ENCODE data around the gene ZFAND6.

ZFAND6 gene

DNA sequence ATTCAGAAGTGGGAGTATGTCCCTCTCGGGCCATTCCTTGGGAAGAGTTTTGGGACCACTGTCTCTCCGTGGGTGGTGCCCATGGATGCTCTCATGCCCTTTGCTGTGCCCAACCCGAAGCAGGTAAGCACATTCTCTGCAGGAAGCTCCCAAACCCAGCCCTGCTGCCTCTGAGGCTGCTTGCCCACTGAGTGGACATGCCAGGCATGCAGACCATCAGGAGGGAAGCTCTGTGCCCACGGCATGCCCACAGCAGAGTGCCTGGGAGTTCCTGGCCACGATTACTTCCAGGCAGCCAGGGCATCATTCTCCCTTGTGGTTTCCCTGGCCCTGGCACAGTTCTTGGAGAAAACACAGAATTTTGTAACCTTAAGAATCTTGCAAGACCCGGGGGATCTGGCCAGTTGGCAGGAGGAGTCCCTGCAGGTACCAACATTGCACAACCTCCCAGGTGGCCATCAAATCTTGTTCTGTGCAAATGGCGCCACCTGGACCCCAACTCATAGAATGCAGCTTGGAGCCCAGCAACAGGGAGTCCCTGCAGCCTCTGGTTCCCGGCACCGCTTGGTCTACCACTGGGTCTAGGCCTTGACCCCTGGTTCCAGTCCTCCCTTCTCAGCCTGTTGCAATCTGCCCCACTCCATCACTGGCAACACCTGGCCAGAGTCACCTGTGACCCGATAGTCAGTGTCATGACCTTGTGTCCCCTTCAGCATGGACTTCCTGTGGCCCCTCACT lies 113.7 kb downstream of the ZFAND6 start:
- H3K9me3 ChIP-seq (replicated peaks; ENCODE audit: low read length), result no peaks in the 10 kb centered on the region
- H3K4me3 ChIP-seq (ENCODE audit: low read length), result no peak overlapping the region
- no peak overlapping the region for H3K9ac ChIP-seq (ENCODE audit: low read depth, low read length)
- peaks cover 17% of the 10 kb centered on the region for H3K36me3 ChIP-seq (ENCODE audit: insufficient read depth, low read length)
- H3K27me3 ChIP-seq (ENCODE audit: control insufficient read depth, insufficient read depth, low read length), result no peaks in the 10 kb centered on the region
- no peak overlapping the region for H3K4me2 ChIP-seq (ENCODE audit: low read length)
- peaks cover 22% of the 10 kb centered on the region for H3K4me1 ChIP-seq (ENCODE audit: control insufficient read depth, insufficient read depth, low read length)

DNA sequence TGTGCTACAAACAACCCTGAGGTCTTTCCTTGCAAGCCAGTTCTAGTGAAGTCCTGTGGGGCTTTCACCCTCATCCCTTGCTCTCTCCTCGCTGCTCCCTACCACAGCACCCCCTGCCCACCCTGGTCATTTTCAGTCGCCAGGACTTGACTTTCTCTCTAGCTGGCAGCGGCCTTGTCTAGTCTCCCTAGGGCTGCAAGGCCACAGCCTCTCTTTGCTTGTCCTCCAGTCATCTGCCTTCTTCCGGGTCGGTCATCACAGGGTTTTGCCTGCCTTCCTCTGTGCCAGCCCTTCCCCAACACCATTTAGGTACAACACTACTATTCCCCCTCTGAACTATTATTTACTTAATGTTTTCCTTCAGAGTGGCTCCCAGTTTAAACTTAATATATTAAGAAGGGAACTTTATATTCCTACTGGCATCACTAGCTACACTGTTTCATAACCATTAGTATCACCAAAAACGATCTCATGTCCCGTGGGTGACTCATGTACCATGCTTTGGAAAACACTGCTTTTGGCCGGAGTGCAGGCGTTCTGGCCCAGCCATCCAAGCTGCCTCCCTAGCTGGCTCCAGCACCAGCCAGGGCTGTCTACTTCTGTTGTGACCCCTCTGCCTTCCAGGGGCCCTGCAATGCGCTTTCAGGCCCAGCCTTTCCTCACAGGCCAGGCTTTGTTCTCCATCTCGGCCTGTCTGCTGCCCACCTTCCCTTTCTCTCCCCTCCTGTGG lies 114.7 kb downstream of the ZFAND6 start:
- H3K9ac ChIP-seq (ENCODE audit: low read depth, low read length), result peak overlapping the region; percentile 55
- peaks cover 17% of the 10 kb centered on the region for H3K36me3 ChIP-seq (ENCODE audit: insufficient read depth, low read length)
- no peaks in the 10 kb centered on the region for H3K9me3 ChIP-seq (replicated peaks; ENCODE audit: low read length)
- H3K4me2 ChIP-seq (ENCODE audit: low read length), result peak overlapping the region; percentile 41
- no peaks in the 10 kb centered on the region for H3K27me3 ChIP-seq (ENCODE audit: control insufficient read depth, insufficient read depth, low read length)
- peaks cover 25% of the 10 kb centered on the region for H3K4me1 ChIP-seq (ENCODE audit: control insufficient read depth, insufficient read depth, low read length)
- H3K4me3 ChIP-seq (ENCODE audit: low read length), result no peak overlapping the region

GRCh38 chr15:80175436-80175835 lies 116.0 kb downstream of the ZFAND6 start:
- Histone ChIP-seq H3K4me2 (ENCODE audit: low read length) (no peak overlapping the region), H3K9ac (ENCODE audit: low read depth, low read length) (no peak overlapping the region), H3K36me3 (ENCODE audit: insufficient read depth, low read length) (peaks cover 22% of the 10 kb centered on the region), H3K4me3 (ENCODE audit: low read length) (no peak overlapping the region), H3K27me3 (ENCODE audit: control insufficient read depth, insufficient read depth, low read length) (no peaks in the 10 kb centered on the region), H3K4me1 (ENCODE audit: control insufficient read depth, insufficient read depth, low read length) (peaks cover 36% of the 10 kb centered on the region), H3K9me3 (replicated peaks; ENCODE audit: low read length) (no peaks in the 10 kb centered on the region)

GRCh38 chr15:80176443-80176842 lies 117.0 kb downstream of the ZFAND6 start:
- Histone ChIP-seq H3K9ac (ENCODE audit: low read depth, low read length) (no peak overlapping the region), H3K9me3 (replicated peaks; ENCODE audit: low read length) (no peaks in the 10 kb centered on the region), H3K4me1 (ENCODE audit: control insufficient read depth, insufficient read depth, low read length) (peaks cover 36% of the 10 kb centered on the region), H3K4me3 (ENCODE audit: low read length) (no peak overlapping the region), H3K4me2 (ENCODE audit: low read length) (no peak overlapping the region), H3K27me3 (ENCODE audit: control insufficient read depth, insufficient read depth, low read length) (no peaks in the 10 kb centered on the region), H3K36me3 (ENCODE audit: insufficient read depth, low read length) (peaks cover 29% of the 10 kb centered on the region)

GRCh38 chr15:80177156-80177555 lies 117.7 kb downstream of the ZFAND6 start:
- Histone ChIP-seq H3K4me1 (ENCODE audit: control insufficient read depth, insufficient read depth, low read length) (peaks cover 36% of the 10 kb centered on the region), H3K36me3 (ENCODE audit: insufficient read depth, low read length) (peaks cover 29% of the 10 kb centered on the region), H3K9ac (ENCODE audit: low read depth, low read length) (no peak overlapping the region), H3K9me3 (replicated peaks; ENCODE audit: low read length) (no peaks in the 10 kb centered on the region), H3K4me2 (ENCODE audit: low read length) (no peak overlapping the region), H3K4me3 (ENCODE audit: low read length) (no peak overlapping the region), H3K27me3 (ENCODE audit: control insufficient read depth, insufficient read depth, low read length) (no peaks in the 10 kb centered on the region)

DNA sequence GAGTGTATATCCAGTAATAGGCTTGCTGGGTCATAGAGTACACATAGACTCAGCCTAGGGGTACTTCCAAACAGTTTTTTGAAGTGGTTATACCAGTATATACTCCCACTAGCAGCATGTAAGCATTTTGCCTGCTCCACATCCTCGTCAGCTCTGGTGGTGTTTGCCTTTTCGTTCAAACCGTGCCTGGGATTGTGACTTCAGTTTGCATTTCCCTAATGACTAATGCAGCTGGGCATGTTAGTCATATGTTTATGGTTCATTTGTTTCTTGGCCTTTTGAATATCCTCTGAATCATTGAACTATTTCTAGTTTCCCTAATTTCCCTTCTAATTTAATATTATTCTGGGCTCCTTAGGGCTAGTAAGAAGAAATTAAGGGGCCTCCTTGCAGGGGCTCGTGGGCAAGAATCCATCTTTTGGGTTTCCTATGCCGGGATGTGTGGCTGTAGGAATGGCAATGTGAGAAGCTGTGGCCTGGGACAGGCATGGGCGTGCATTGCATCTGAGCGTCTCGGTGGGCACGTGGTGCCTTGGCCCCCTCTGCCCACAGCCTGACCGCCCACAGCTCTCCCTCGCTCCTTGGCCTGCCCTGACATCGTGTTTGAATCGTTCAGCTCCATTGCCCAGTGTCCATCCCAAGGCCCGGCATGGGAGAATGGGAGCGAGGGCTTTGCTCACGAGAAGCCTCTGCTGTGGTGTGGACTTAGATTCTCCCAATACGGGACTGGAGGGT lies 119.7 kb downstream of the ZFAND6 start:
- Histone ChIP-seq H3K27me3 (ENCODE audit: control insufficient read depth, insufficient read depth, low read length) (no peaks in the 10 kb centered on the region), H3K36me3 (ENCODE audit: insufficient read depth, low read length) (peaks cover 38% of the 10 kb centered on the region), H3K4me3 (ENCODE audit: low read length) (peak overlapping the region; percentile 24), H3K9me3 (replicated peaks; ENCODE audit: low read length) (no peaks in the 10 kb centered on the region), H3K4me1 (ENCODE audit: control insufficient read depth, insufficient read depth, low read length) (peaks cover 33% of the 10 kb centered on the region), H3K4me2 (ENCODE audit: low read length) (peak overlapping the region; percentile 68), H3K9ac (ENCODE audit: low read depth, low read length) (peak overlapping the region; percentile 16)

DNA sequence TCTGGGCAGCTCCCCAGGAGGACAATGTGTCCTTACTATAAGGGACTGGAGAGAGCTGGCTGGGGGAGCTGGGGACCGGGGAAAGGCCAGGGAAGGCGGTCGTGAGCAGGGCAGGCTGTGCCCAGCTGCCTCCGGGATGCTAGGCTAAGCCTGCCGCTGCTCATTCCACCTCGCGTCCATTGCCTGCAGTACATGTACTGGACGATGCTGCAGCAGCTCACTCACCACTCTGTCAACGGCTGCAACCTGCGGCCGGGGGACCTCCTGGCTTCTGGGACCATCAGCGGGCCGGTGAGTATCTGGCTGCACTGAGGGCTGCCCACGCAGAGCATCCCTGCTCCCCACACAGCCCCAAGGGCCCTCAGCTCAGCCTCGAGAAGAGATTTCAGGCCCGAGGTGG lies 120.5 kb downstream of the ZFAND6 start:
- H3K4me2 ChIP-seq (ENCODE audit: low read length), result peak overlapping the region; percentile 68
- no peaks in the 10 kb centered on the region for H3K9me3 ChIP-seq (replicated peaks; ENCODE audit: low read length)
- H3K9ac ChIP-seq (ENCODE audit: low read depth, low read length), result peak overlapping the region; percentile 16
- H3K4me3 ChIP-seq (ENCODE audit: low read length), result no peak overlapping the region
- no peaks in the 10 kb centered on the region for H3K27me3 ChIP-seq (ENCODE audit: control insufficient read depth, insufficient read depth, low read length)
- peaks cover 26% of the 10 kb centered on the region for H3K4me1 ChIP-seq (ENCODE audit: control insufficient read depth, insufficient read depth, low read length)
- H3K36me3 ChIP-seq (ENCODE audit: insufficient read depth, low read length), result peaks cover 36% of the 10 kb centered on the region

- Histone ChIP-seq H3K9ac (ENCODE audit: low read depth, low read length) (no peak overlapping the region), H3K4me2 (ENCODE audit: low read length) (no peak overlapping the region), H3K4me1 (ENCODE audit: control insufficient read depth, insufficient read depth, low read length) (peaks cover 25% of the 10 kb centered on the region), H3K27me3 (ENCODE audit: control insufficient read depth, insufficient read depth, low read length) (no peaks in the 10 kb centered on the region), H3K4me3 (ENCODE audit: low read length) (no peak overlapping the region), H3K36me3 (ENCODE audit: insufficient read depth, low read length) (peaks cover 39% of the 10 kb centered on the region), H3K9me3 (replicated peaks; ENCODE audit: low read length) (no peaks in the 10 kb centered on the region)
Observed at GRCh38 chr15:80180468-80180867, 121.0 kb downstream of the ZFAND6 start.

- H3K27me3 ChIP-seq (ENCODE audit: control insufficient read depth, insufficient read depth, low read length), result no peaks in the 10 kb centered on the region
- H3K9ac ChIP-seq (ENCODE audit: low read depth, low read length), result no peak overlapping the region
- H3K9me3 ChIP-seq (replicated peaks; ENCODE audit: low read length), result no peaks in the 10 kb centered on the region
- no peak overlapping the region for H3K4me2 ChIP-seq (ENCODE audit: low read length)
- H3K4me1 ChIP-seq (ENCODE audit: control insufficient read depth, insufficient read depth, low read length), result peaks cover 25% of the 10 kb centered on the region
- H3K4me3 ChIP-seq (ENCODE audit: low read length), result no peak overlapping the region
- peaks cover 41% of the 10 kb centered on the region for H3K36me3 ChIP-seq (ENCODE audit: insufficient read depth, low read length)
Observed at GRCh38 chr15:80180986-80181385, 121.5 kb downstream of the ZFAND6 start.

DNA sequence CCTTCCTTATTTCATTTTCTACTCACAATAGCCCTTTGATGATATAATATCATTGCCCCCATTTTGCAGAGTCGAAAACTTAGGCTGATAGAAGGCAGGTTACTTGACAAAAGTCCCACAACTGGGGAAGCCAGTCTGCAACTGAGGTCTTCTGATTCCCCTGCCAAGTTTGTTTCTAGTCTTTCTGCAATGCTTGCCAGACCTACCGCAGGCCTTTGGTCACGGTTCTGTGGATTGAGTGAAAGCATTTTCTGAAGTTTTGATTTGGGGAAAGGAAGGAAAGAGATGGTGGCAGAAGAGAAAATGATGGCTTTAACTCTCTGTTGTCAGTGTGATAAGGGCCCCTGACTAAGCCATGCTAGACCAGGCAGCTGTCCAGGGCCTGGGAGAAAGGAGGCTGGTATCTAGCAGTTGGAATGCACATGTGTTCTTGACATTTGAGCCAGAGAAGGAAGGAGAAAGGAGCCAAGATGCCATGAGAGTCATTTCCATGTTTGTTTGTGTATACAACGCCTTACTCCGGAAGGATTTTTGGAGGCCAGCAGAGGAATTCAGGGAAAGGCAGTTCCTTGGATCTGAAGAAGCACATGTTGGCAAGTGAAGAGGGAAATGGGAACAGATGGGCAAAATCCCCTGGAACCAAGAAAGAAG lies 123.3 kb downstream of the ZFAND6 start:
- Histone ChIP-seq H3K9me3 (replicated peaks; ENCODE audit: low read length) (no peaks in the 10 kb centered on the region), H3K4me1 (ENCODE audit: control insufficient read depth, insufficient read depth, low read length) (peaks cover 25% of the 10 kb centered on the region), H3K9ac (ENCODE audit: low read depth, low read length) (no peak overlapping the region), H3K4me3 (ENCODE audit: low read length) (no peak overlapping the region), H3K4me2 (ENCODE audit: low read length) (no peak overlapping the region), H3K36me3 (ENCODE audit: insufficient read depth, low read length) (peaks cover 43% of the 10 kb centered on the region), H3K27me3 (ENCODE audit: control insufficient read depth, insufficient read depth, low read length) (no peaks in the 10 kb centered on the region)

DNA sequence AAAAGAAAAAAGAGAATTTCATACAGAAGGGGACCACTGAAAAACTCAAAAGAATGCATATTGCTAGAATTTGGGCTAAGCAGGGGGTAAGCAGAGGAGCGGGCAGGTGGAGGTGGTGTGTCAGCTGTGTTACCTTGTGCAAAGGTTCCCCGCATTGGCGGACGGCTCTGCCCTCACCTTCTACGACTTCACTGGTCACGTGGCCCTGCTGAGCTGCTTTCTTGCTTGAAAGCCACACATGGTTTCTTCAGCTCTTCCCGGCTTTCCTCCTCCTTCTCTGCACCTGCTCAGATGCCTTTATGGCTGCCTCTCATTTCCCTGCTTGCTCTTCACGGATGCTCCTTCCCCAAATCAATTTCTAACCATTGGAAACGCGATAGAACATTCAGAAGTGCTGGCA lies 123.8 kb downstream of the ZFAND6 start:
- peaks cover 25% of the 10 kb centered on the region for H3K4me1 ChIP-seq (ENCODE audit: control insufficient read depth, insufficient read depth, low read length)
- H3K36me3 ChIP-seq (ENCODE audit: insufficient read depth, low read length), result peaks cover 43% of the 10 kb centered on the region
- H3K9me3 ChIP-seq (replicated peaks; ENCODE audit: low read length), result no peaks in the 10 kb centered on the region
- H3K4me3 ChIP-seq (ENCODE audit: low read length), result no peak overlapping the region
- no peak overlapping the region for H3K9ac ChIP-seq (ENCODE audit: low read depth, low read length)
- no peaks in the 10 kb centered on the region for H3K27me3 ChIP-seq (ENCODE audit: control insufficient read depth, insufficient read depth, low read length)
- H3K4me2 ChIP-seq (ENCODE audit: low read length), result no peak overlapping the region
